Fibroblast of skin of left biceps (primary cell): ENCODE measurements around the gene RNF144A.
A peak's percentile ranks its signal among the peaks of the same experiment; 100 is the strongest.
"Not testable (repeated sequence)": the region's sequence is repeated elsewhere in the genome, so short reads cannot be mapped to it uniquely, and the experiment has no call there.

Experiments used
- DNase-seq, 2 experiments: peaks; one replicate each; pipeline ENCODE4 v3.0.0-alpha.2; 2013; ENCODE audit warnings: low read depth in 2 of 2

RNF144A gene

DNA sequence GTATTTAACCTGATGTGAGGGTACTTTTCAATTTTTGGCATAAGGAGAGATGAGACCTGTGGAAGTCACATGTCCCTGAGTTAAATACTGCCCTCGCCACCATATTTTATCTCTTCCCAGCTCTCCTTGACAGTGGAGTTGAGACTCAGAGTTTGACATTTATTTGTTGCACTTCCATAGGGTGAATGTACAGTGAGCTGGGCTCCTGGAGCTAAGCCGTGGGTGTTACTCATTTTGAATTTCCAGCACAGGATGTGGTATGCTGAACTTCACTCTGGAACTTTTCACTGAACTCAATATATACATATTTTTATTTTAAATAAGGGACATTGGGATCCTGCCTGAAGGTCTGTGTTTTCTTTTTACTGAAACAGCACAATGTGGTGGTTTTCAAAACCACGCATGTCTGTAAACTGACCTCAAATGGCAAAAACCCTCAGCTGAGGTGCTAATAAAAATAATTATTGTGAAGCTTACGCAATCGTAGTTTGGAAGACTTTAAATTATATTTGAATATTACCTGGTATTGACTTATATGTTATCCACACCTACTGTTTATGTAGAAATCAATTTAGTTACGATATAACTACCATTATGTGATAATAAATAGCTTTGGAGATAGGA, 12.1 kb downstream of the RNF144A start:
- no peak for DNase-seq

DNA sequence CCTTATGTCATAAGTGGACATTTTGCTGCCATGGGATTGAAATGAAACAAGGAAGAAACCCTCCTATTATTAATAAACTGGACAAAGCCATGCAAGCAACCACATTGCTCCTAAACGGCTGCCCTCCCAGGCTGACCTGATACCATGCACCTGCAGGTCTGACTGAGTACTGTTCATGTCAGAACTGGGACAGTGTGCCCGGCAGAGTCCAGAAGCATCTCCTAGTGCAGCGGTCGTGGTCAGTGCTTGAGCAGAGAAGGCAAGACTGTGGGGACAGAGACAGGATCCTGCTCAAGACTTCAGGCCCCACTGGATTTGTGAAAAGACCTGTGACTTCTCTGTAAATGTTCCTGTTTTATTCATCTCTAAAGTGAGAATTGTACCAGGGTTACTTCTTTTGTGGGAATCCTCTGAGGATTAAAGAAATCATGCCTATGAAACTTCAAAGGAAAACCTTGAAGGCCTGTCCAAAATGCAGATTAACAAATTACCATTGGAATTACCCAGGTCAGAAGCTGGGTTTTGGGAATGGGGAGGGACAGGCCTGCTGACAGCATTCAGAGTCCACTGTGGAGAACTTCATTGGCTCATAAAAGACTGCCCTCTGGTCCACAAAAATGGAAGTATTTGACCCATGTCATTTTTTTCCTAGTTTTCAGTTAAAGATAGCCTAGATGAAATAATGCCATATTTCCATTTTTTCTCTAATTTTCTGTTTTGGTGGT, 13.9 kb downstream of the RNF144A start:
- DNase-seq: no peak

DNA sequence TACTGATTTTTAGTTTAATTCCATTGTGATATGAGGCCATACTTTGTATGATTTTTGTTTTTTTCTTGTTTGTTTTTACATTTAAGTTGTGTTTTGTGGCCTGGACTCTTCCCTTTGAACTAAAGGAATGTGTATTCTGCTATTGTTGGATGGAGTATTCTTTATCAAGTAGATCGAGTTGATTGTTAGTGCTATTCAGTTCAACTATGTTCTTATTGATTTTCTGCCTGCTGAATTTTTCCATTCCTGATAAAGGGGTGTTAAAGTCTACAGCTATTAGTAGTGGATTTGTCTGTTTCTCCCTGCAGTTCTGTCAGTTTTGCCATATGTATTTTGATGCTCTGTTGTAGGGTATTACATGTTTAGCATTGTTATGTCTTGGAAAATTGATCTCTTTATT, 14.5 kb downstream of the RNF144A start:
- no peak for DNase-seq

DNA sequence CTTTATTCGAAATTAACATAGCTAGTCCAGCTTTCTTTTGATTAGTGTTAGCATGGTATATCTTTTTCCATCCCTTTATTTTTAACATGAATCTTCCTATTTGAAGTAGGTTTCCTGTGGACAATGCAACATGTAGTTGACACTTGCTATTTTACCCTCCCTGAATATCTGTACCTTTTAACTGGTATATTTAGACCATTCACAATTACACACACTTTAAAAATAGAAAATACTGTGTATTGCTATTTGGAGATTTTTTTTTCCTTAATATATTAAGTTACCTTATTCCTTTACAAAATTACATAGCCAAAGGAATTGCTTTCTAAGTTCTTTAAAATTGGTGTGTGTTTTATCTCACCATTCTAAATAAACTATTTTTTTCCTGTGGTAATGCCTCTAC, 15.0 kb downstream of the RNF144A start:
- no peak for DNase-seq

DNA sequence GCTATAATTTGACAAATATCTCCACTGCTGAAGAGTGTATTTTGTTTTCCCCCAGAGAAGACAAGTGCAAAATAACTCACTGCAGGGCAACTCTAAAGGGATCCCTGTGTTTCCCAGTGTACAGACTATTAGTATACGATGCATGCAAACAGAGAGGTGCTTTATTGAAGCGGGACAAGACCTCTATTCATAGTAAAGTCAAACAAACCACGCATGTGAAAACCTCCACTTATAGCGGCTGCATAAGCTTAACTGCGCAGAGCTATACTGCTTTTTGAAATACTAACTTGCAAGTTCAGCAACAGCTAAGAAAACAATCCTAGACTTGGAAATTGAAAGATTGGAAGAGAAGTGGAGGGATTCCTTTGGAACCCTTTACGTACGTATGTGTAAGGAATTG, 15.6 kb downstream of the RNF144A start:
- DNase-seq: no peak

DNA sequence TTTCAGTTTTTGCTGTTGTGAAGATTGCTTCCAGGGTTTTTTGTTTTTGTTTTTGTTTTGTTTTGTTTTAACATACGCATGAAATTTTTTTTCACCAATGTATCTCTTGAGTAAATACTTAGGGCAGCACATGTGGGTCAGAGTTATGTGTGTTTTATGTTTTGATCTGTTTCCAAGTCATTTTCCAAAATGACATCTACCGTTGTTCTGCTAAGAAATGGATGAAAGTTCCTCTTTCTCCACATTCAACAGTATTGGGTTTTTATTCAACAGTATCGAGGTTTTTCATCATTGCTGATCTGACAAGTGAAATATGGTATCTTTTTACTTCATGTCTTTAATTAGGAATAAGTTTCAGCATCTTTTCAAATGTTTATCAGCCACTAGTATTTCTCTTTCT, 16.7 kb downstream of the RNF144A start:
- no peak for DNase-seq

DNA sequence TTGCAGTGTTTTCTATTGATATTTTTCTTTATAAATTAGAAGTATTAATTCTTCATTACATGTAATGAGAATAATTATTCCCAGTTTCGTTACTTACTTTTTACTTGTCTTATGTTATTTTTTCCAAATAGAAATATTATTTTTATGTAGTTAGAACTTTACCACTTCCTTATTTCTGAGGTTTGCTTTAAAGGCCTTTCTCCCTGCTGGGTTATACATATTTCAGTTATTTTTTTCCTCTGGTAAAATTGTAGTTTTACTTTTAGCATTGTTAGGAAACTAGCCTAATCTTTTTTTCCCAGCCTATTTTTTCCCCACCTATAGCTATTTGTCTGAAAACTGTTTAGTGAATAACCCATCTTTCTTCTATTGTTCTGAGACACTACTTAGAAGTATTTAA, 17.1 kb downstream of the RNF144A start:
- no peak for DNase-seq

DNA sequence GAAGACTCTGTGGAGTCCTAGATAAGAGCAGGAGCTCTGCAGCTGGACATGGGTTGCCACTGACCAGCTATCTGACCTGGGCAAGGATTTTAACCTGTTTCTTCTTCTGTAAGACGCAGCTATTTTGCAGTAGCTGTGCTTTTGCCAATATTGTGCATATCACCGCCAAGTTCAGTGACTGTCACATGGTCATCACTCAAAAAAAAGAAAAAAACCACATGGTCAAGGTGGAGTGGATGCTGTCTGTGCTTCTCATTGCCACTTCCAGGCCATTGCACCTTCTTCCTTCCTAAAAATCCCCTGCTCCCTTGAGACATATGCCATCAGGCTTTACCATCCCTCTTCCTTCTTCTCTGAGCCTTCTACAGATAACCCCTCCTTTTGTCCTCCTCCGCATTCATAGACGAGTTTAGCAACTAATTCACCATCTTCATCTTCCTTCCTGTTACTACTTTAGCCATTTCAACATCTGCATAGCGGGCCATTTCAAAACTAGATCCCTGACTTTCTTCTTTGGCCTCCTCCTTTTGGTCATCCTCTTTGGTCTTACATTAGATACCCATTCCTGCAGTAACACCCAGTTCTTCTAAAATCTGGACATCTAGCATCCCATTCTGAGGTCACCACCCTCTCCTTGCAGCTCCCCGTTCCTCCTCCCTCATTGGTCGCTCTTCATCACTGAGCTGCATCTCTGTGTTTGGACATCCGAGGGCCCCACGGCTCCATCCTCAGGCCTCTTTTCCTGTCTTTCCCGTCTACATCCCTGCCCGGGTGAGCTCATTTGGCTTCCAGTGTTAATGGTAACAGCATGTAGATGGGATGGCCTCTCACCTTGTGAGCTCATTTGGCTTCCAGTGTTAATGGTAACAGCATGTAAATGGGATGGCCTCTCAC, 17.8 kb downstream of the RNF144A start:
- no peak for DNase-seq

DNA sequence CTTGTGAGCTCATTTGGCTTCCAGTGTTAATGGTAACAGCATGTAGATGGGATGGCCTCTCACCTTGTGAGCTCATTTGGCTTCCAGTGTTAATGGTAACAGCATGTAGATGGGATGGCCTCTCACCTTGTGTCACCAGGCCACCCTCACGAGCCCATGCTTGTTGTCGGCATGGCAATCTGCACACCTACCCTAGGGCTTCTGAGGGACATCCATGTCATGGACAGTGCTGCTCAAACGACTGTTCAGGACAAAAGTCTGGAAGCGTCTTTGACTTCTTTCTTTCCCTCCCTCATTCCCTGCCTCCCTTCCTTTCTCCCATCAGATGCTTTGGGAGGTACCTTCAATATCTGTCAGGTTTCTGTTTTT, 18.4 kb downstream of the RNF144A start:
- not testable (repeated sequence) for DNase-seq

DNA sequence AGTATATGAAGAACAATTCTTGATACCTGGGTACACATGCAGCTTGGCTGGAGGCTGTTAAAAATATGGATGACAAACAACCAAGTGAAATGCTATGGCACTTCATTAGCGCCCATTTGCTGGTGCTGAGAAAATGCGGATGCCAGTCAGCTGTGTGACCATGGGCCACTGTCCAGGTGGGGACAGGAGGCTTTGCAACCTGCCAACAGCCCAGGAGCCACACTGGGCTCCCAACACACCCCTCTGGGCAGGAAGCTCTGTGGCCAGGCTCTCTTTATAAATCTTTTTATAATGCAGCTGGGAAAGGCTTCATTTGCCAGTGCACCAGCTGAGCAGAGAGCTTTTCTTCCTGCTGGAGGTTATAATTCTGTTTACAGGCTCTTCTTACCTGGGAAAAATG, 19.9 kb downstream of the RNF144A start:
- no peak for DNase-seq

DNA sequence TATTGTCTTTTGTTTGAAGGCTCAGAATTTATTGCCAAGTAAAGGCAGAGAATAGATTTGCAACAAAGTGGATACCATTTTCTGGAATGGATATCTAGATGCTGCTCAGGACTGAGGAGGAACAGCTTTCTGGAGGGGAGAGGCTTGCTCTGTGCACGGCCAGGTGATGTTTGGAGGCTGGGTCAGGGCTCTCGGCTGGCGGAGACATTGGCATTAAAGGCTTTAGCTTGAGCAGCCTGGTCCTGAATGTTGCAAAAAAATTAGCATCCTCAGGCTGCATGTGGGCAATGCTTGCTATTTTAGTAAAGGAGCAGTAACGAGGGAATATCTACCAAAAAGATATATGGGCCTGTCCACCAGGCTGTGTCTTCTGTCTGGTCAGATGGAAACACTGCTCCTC, 20.4 kb downstream of the RNF144A start:
- DNase-seq: no peak

DNA sequence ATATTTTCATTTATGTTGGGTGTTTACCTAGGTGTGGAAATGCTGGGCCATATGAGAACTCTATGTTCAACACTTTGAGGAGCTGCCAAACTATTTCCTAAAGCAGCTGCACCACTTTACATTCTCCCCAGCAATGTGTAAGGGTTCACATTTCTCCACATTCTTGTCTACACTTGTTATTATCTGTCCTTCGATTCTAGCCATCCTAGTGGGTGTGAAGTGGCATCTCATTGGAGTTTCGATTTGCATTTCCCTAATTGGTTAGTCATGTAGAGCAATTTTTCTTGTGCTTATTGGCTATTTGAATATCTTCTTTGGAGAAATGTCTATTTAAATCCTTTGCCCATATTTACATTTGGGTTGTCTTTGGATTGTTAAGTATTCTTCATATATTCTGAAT, 21.9 kb downstream of the RNF144A start:
- no peak for DNase-seq

DNA sequence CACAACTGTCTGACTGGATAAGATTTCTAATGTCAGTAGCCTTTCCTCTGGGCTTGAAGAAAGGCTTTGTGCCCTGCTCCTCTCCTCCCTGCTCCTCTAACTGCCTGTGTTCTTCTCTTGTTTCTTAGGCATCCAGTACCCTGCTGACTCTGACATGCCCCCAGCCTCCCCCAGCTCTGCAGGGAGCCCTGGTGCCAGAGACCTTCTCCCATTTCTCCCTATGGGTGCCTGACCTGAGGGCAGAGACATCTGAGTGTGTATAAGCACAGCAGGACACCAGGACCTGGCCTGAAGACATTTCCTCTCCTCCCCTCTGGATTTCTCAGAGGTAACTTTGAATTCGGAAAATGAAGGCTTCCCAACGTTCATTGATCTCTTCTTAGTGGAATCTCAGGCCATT, 23.6 kb downstream of the RNF144A start:
- no peak for DNase-seq

DNA sequence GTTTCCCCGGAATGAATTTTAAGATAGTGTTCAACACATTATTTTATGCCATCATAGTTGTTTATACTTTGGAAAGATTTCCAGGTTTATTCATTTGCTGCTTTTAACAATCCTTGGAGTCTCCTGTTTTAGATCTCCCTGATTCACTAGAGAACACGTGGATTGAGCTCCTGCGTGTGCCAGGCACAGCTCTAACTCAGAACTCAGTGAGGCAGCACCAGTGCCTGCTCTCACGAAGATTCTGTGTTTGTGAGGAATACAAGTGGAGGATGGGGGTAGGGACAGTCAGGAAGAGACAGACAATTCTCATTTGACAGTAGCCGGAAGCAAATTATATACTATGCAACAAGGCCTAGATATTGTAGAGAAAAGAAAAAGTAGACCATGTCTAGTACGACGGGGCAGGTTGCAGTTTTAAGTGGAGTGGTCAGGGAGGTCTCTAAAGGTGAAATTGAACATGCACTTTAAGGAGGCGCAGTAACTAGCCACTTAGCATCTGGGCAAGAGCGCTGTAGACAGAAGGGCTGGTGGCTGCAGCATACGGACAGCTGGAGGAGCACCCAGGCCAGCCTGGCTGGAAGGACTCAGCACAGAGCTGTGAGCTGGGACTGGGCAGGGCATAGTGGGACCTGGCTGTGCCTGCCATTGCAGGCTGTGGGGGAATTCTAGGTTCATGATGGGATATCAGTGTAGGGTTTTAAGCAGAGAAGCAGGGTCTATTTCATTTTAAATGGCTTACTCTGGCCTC, 24.3 kb downstream of the RNF144A start:
- DNase-seq: no peak

DNA sequence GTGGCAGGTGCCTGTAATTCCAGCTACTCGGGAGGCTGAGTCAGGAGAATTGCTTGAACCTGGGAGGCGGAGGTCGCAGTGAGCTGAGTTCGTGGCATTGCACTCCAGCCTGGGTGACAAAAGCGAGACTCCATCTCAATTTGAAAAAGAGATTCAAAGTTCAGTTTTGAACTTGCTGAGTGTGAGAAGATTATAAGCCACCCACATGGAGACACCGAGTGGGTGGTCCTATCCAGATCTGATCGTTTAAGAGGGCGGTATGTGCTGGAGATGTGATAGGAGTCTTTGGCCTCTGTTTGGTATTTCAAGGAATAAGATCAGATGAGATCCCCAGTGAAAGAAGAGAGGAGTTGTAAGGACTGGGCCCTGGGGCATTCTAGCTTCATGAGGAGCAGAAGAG, 25.6 kb downstream of the RNF144A start:
- DNase-seq: no peak

DNA sequence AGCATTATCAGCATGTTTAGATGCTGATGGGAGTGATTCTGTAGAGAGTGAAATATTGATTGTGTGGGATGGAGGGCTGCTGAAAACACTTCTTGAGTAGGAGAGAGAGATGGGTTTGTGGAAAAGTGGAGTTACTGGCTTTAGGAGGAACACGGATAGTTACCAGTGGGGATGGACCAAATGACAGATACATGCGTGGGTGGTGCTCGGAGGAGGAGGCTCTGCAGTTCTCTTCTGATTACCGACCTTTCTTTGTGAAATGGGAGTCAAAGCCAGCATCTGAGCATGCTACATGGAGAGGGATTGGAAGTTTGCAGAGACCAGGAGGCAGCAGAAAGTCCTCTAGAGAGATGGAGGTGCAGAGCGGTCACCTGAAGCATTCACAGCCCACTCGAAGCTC, 26.3 kb downstream of the RNF144A start:
- DNase-seq: no peak

DNA sequence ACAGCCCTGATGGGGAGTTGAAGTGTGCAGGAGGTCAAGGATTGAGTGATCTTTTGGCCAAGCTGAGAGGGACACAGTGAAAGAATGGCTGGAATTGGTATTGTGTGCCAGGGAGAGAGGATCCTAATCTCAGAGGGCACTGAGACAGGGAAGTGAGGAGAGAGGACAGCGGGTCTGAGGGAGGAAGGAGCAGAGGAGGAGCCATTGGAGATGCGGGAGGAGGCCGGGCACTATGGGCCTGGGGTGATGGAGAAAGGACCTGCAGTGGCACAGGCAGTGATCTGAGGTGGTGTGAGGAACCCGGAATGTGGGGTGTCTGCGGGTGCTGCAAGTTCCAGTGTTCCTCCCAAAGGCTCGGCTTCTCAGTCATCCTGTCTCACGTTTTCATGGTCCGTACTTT, 26.8 kb downstream of the RNF144A start:
- DNase-seq: no peak

DNA sequence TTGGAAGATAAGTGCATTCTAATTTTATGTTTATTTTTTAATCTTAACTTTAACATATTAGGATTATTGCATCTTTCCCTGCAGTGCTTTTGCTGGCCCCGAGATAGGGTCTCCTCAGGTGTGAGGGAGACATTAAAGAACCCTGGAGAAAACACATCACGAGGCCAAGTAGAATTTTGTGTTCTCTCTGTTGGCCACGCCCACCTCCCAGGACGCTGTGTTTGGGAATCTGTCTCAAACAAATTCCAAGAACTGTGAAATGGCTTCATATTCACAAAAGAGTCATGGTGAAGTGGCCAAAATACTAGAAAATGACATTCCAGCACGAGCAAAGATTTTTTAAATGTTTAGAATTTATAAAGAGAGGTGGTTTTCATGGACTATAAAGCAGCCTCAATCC, 27.3 kb downstream of the RNF144A start:
- DNase-seq: no peak

DNA sequence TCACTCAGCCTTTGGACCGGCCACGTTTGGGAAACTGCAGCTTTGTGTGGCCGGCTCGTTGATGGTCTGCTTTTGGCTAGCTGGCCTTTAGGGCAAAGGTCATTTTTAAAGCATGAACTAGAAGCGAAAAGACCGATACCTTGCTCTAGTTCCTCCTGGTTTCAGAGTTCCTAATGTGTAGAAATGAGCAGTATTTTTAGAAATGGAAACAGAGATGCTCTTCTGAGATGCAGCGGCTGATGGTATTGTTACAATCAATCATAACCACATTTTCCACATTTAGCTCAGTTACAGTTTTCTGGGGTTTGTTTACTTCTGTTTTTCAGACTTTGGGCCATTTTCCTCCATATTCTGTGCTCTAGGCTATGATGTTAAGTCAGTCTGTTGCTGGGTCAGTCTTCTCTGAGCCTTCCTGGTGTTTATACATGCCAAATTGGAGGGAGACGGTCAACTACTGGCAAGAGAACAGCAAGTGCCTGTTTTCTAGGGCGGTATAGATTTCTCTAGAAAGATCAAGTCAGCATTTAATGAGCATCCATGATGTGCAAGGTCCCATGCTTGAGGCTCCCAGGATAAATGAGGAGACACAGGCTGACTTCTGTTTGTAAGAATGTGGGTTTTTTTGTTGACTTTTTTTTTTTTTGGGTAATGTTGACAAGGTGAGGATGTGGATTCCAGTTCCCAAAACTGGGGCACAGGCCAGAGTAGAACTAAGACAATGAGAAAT, 28.0 kb downstream of the RNF144A start:
- no peak for DNase-seq

DNA sequence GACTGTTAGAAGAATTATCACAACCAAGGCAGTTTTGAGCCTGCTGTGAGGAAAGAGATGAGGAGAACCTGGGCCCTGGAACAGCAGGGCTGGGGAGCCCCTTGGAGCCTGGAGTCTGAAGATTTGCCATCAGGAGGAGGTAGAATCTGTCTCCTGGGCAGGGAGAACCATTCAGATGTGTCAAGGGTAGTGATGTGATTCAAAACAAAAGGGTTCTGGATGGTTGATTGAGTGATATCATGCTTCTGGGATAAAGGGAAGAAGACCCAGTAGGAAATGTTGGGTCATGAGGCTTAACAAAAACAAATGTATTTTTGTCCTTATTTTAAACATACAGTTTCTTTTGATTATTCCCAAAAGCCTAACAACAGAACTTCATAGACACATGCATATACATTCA, 28.6 kb downstream of the RNF144A start:
- DNase-seq: no peak

DNA sequence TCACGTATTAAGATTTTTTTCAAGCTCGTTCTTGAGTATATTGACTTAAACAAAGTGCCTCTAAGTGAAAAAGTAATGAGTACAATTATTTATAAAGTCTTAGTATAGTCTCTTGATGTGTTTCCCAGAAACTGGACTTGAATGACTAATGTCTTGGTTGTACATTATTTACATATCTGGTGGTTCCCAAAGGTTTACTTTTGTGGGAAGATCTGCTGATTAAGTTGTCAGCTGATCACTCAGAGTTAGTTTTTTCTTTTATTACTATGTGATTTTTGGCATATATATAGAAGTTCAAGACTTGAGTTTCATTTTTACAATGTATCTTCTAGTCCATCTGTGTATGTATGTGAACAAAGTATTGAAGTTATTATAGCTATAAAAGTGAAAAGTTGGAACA, 29.5 kb downstream of the RNF144A start:
- peak; percentile 76 to 78 for DNase-seq
